ENCODE measurements around the gene HOXB2. TPM values are rescaled to one million over a fixed set of nuclear protein-coding genes. Genes with fewer than 3 reads are reported as not detected.
"Not testable (repeated sequence)": the region's sequence is repeated elsewhere in the genome, so short reads cannot be mapped to it uniquely, and the experiment has no call there.

Gene HOXB2
- total RNA-seq, 2 experiments from 2014 or later = 4.8 to 4.9 TPM

GRCh38 chr17:48540213-48540612 lies 4.7 kb downstream of the HOXB2 start:
- Mint-ChIP-seq H3K4me1 (ENCODE audit: low read depth) (peaks cover 40% of the 10 kb centered on the region), H3K9me3 (no peaks in the 10 kb centered on the region), H3K27ac (no peak overlapping the region), H3K4me3 (peak overlapping the region; percentile 6), H3K27me3 (peaks cover 67% of the 10 kb centered on the region), H3K36me3 (ENCODE audit: low read depth) (no peaks in the 10 kb centered on the region)
- no peak overlapping the region for H3K4me3 ChIP-seq (ENCODE audit: low read length)
- H3K4me1 ChIP-seq (ENCODE audit: insufficient read depth, low read length) = peaks cover 42% of the 10 kb centered on the region
- DNase-seq = peak in 2 of 14 experiments; percentile 13 to 17
- no peak for TF ChIP-seq CTCF (IDR thresholded peaks at IDR 0.05)
- ChIA-PET POLR2A (no interaction called here), CTCF (interaction anchor here (0.6 to 0.7 kb wide), 2 partner anchors 9 to 285 kb away, joined by 3 read pairs; no protein-coding TSS in a partner anchor)
- no peaks in the 10 kb centered on the region for H3K27me3 ChIP-seq (ENCODE audit: control insufficient read depth in 1 of 2, insufficient read depth in 2 of 2, low read length in 2 of 2)
- no peaks in the 10 kb centered on the region for H3K36me3 ChIP-seq (ENCODE audit: insufficient read depth, low read length)
- intact Hi-C loops (cut with DNase I, micrococcal nuclease) = loop anchor here in 1 of 2 experiments (5.0 kb wide), 1 partner anchor 48 kb away; no protein-coding TSS in a partner anchor
- no peak for ATAC-seq (ENCODE audit: poor library complexity)
- no peak overlapping the region for H3K27ac ChIP-seq (ENCODE audit: low read depth in 1 of 2, low read length in 2 of 2)
- H3K9me3 ChIP-seq (ENCODE audit: control insufficient read depth in 1 of 2, insufficient read depth in 1 of 2, low read length in 2 of 2) = no peaks in the 10 kb centered on the region

GRCh38 chr17:48539177-48539576 lies 5.7 kb downstream of the HOXB2 start:
- no peak overlapping the region for H3K4me3 ChIP-seq (ENCODE audit: low read length)
- no peak for TF ChIP-seq CTCF (IDR thresholded peaks at IDR 0.05)
- H3K9me3 Mint-ChIP-seq = no peaks in the 10 kb centered on the region
- ATAC-seq (ENCODE audit: poor library complexity) = no peak
- no peaks in the 10 kb centered on the region for H3K36me3 Mint-ChIP-seq (ENCODE audit: low read depth)
- no peaks in the 10 kb centered on the region for H3K36me3 ChIP-seq (ENCODE audit: insufficient read depth, low read length)
- peaks cover 30% of the 10 kb centered on the region for H3K4me1 Mint-ChIP-seq (ENCODE audit: low read depth)
- DNase-seq = no peak
- CTCF ChIA-PET = interaction anchor here (0.6 to 0.9 kb wide), 2 partner anchors 47 to 66 kb away, joined by 3 read pairs; no protein-coding TSS in a partner anchor
- intact Hi-C loops (cut with DNase I, micrococcal nuclease) = no loop called here
- H3K27ac Mint-ChIP-seq = no peak overlapping the region
- H3K27me3 Mint-ChIP-seq = peaks cover 56% of the 10 kb centered on the region
- peaks cover 34% of the 10 kb centered on the region for H3K4me1 ChIP-seq (ENCODE audit: insufficient read depth, low read length)
- no peak overlapping the region for H3K4me3 Mint-ChIP-seq
- POLR2A ChIA-PET = no interaction called here
- no peaks in the 10 kb centered on the region for H3K9me3 ChIP-seq (ENCODE audit: control insufficient read depth in 1 of 2, insufficient read depth in 1 of 2, low read length in 2 of 2)
- H3K27me3 ChIP-seq (ENCODE audit: control insufficient read depth in 1 of 2, insufficient read depth in 2 of 2, low read length in 2 of 2) = no peaks in the 10 kb centered on the region
- no peak overlapping the region for H3K27ac ChIP-seq (ENCODE audit: low read depth in 1 of 2, low read length in 2 of 2)

- H3K27me3 Mint-ChIP-seq = peaks cover 41% of the 10 kb centered on the region
- no peak overlapping the region for H3K27ac Mint-ChIP-seq
- no peaks in the 10 kb centered on the region for H3K9me3 ChIP-seq (ENCODE audit: control insufficient read depth in 1 of 2, insufficient read depth in 1 of 2, low read length in 2 of 2)
- intact Hi-C loops (cut with DNase I, micrococcal nuclease) = no loop called here
- no peak overlapping the region for H3K4me3 Mint-ChIP-seq
- H3K36me3 ChIP-seq (ENCODE audit: insufficient read depth, low read length) = no peaks in the 10 kb centered on the region
- peaks cover 16% of the 10 kb centered on the region for H3K4me1 Mint-ChIP-seq (ENCODE audit: low read depth)
- DNase-seq (no peak), ATAC-seq (ENCODE audit: poor library complexity) (no peak)
- CTCF ChIA-PET = no interaction called here
- H3K27me3 ChIP-seq (ENCODE audit: control insufficient read depth in 1 of 2, insufficient read depth in 2 of 2, low read length in 2 of 2) = no peaks in the 10 kb centered on the region
- no peak overlapping the region for H3K4me3 ChIP-seq (ENCODE audit: low read length)
- peaks cover 21% of the 10 kb centered on the region for H3K4me1 ChIP-seq (ENCODE audit: insufficient read depth, low read length)
- POLR2A ChIA-PET = no interaction called here
- no peak overlapping the region for H3K27ac ChIP-seq (ENCODE audit: low read depth in 1 of 2, low read length in 2 of 2)
- TF ChIP-seq CTCF (IDR thresholded peaks at IDR 0.05) = no peak
- H3K36me3 Mint-ChIP-seq (ENCODE audit: low read depth) = no peaks in the 10 kb centered on the region
- no peaks in the 10 kb centered on the region for H3K9me3 Mint-ChIP-seq
These were observed 7.6 kb downstream of the HOXB2 start for GRCh38 chr17:48537316-48537715.

- H3K27me3 Mint-ChIP-seq = peaks cover 30% of the 10 kb centered on the region
- intact Hi-C loops (cut with DNase I, micrococcal nuclease); H3K4me1 Mint-ChIP-seq (ENCODE audit: low read depth); H3K36me3 ChIP-seq (ENCODE audit: insufficient read depth, low read length); H3K27ac ChIP-seq (ENCODE audit: low read depth in 1 of 2, low read length in 2 of 2); H3K9me3 Mint-ChIP-seq; DNase-seq; ATAC-seq (ENCODE audit: poor library complexity); H3K27ac Mint-ChIP-seq; H3K4me3 ChIP-seq (ENCODE audit: low read length); H3K27me3 ChIP-seq (ENCODE audit: control insufficient read depth in 1 of 2, insufficient read depth in 2 of 2, low read length in 2 of 2); H3K4me1 ChIP-seq (ENCODE audit: insufficient read depth, low read length); H3K36me3 Mint-ChIP-seq (ENCODE audit: low read depth); H3K9me3 ChIP-seq (ENCODE audit: control insufficient read depth in 1 of 2, insufficient read depth in 1 of 2, low read length in 2 of 2); POLR2A ChIA-PET; H3K4me3 Mint-ChIP-seq: not testable (repeated sequence)
- CTCF ChIA-PET = interaction anchor here (0.5 to 1.2 kb wide), 3 partner anchors 43 to 323 kb away, joined by 3 read pairs; no protein-coding TSS in a partner anchor
These were observed 8.9 kb downstream of the HOXB2 start for GRCh38 chr17:48535793-48536559.

Data from CD4-positive, alpha-beta T cell (primary cell).